Measurements from ENCODE around the gene ERFE. TPM values are rescaled to one million over a fixed set of nuclear protein-coding genes. Genes with fewer than 3 reads are reported as not detected.

Gene ERFE
- total and polyA plus RNA-seq, 12 donors: 0.10 to 0.36 (median 0.11) TPM; not detected in 9

DNA sequence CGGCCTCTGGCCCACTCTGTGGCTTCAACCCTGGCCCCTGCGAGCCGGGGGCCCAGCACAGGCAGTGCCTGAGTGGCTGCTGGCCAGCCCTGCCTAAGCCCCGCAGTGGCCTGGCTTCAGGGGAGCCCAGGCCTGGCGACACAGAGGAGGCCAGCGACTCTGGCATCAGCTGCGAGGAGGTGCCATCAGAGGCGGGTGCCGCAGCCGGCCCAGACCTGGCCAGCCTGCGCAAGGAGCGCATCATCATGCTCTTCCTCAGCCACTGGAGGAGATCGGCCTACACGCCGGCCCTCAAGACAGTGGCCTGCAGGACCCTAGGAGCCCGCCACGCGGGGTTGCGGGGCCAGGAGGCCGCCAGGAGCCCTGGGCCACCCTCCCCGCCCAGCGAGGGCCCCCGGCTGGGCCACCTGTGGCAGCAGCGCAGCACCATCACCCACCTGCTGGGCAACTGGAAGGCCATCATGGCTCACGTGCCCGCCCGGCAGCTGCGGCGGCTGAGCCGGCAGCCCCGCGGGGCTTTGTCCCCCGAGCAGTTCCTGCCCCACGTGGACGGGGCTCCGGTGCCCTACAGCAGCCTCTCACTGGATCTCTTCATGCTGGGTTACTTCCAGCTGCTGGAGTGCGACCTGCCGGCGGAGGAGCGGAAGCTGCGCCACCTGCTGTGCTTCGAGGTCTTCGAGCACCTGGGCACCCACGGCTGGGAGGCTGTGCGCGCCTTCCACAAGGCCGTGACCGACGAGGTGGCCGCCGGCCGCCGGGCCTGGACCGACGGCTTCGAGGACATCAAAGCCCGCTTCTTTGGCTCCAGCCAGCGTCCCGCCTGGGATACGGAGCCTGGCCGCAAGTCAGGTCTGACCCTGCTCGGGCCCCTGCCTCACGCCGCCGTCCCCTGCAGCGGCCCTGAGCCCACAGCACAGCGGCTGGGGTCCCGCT is 27.8 kb upstream of the ERFE start:
- TF ChIP-seq, protein P1, sequence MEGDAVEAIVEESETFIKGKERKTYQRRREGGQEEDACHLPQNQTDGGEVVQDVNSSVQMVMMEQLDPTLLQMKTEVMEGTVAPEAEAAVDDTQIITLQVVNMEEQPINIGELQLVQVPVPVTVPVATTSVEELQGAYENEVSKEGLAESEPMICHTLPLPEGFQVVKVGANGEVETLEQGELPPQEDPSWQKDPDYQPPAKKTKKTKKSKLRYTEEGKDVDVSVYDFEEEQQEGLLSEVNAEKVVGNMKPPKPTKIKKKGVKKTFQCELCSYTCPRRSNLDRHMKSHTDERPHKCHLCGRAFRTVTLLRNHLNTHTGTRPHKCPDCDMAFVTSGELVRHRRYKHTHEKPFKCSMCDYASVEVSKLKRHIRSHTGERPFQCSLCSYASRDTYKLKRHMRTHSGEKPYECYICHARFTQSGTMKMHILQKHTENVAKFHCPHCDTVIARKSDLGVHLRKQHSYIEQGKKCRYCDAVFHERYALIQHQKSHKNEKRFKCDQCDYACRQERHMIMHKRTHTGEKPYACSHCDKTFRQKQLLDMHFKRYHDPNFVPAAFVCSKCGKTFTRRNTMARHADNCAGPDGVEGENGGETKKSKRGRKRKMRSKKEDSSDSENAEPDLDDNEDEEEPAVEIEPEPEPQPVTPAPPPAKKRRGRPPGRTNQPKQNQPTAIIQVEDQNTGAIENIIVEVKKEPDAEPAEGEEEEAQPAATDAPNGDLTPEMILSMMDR (IDR thresholded peaks at IDR 0.05): no peak
- TF ChIP-seq POLR2A (IDR thresholded peaks at IDR 0.05): no peak
- Histone ChIP-seq H3K27ac (no peak overlapping the region), H3K9me3 (replicated peaks in 1 of 3) (no peaks in the 10 kb centered on the region), H3K36me3 (replicated peaks in 1 of 2) (no peaks in the 10 kb centered on the region), H3K4me1 (replicated peaks in 1 of 2) (no peaks in the 10 kb centered on the region), H3K27me3 (no peaks in the 10 kb centered on the region), H3K4me3 (no peak overlapping the region)
- WGBS, 4 donors: 88 to 90% (median 89%) methylated on average over 7 to 68 of the region's 68 CpGs
- intact Hi-C loops (cut with DNase I): no loop called here
- DNase-seq: no peak

DNA sequence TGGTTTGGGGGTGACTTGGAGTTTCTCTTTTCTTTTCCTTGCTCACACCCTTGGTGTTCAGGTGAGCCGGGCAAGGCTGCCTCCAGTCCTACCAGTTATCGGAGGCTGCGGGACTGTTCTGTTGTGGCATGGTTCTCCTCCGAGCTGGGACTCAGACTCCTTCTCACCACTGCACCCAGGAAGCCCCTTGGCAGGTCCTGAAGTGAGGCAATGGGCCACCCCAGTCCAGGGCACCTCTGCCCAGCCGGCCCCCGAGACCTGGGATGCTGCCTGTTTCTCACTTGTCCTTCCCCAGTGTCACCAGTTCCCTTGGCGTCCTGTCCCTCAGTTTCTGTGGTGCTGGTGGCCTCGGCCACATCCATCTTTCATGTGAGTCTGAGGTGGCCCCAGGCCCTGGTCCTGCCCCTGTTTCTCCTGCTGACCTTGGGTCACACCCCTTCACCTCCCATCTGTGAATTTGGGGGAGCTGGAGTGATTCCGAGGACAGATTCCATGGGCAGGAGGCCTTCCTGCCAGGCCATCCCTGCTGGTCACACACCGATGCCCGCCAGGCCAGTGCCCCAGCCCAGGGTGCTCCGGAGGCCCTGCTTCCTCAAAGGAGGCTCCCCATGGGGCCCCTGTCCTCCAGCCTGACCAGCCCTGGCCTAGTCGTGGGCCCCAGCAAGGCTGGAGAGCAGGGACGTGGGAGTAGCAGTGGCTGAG is 26.9 kb upstream of the ERFE start:
- H3K27me3 ChIP-seq: no peaks in the 10 kb centered on the region
- H3K4me3 ChIP-seq: no peak overlapping the region
- 79 to 91% (median 87%) methylated on average over 11 to 14 of the region's 14 CpGs for WGBS, 4 donors
- no peak overlapping the region for H3K27ac ChIP-seq
- intact Hi-C loops (cut with DNase I): no loop called here
- no peaks in the 10 kb centered on the region for H3K9me3 ChIP-seq (replicated peaks in 1 of 3)
- no peaks in the 10 kb centered on the region for H3K36me3 ChIP-seq (replicated peaks in 1 of 2)
- H3K4me1 ChIP-seq (replicated peaks in 1 of 2): no peaks in the 10 kb centered on the region
- TF ChIP-seq, protein P1 (IDR thresholded peaks at IDR 0.05): no peak
- TF ChIP-seq POLR2A (IDR thresholded peaks at IDR 0.05): no peak
- DNase-seq: no peak

DNA sequence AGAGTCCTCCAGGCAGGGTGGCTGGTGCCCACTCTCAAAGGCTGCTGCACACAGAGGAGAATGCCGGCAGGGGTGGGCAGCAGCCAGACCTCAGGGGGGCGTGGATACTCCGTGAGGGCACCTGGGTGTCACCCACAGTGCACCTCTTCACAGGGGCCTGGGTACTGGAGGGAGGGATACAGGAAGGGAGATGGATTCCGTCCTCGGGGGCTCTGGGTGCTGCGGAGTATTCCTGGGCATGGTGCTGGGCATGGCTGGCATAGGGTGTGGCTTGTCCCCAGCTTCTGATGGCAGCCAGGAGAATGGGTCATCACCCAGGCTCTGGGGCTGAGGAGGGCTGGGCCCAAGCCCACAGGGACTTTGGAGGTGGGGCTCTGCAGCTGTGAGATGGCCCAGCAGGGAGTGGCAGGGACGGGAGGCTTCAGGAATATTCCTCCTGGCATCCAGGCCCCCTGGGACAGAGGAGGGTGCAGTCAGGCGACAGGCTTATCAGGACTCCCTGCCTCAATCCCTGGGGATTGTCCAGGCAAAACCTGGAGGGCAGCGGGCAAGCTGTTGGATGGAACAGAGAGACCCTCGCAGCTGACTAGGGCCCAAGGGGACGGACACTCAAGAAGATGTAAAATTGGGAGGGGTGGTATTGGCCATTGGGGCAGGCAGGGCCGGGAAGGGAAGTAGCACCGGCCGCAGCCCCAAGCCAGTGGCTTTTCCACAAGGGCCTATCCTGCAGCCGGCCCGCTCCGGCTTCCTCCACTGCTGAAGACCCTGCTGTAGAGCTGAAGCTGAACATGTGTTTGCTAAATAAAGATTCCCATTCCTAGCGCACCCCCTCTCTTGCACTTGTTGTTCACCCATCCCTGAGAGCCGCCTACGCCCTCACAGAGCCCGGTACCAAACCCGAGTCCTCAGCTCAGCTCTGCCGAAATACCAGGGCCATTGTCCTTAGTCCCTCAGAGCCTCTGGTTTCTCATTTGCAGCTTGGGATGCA is 26.0 kb upstream of the ERFE start:
- no peak overlapping the region for H3K27ac ChIP-seq
- 90 to 93% (median 90%) methylated on average over 19 to 23 of the region's 23 CpGs for WGBS, 4 donors
- DNase-seq: no peak
- no peak overlapping the region for H3K4me3 ChIP-seq
- no peaks in the 10 kb centered on the region for H3K36me3 ChIP-seq (replicated peaks in 1 of 2)
- TF ChIP-seq, protein P1 (IDR thresholded peaks at IDR 0.05): no peak
- TF ChIP-seq POLR2A (IDR thresholded peaks at IDR 0.05): no peak
- H3K27me3 ChIP-seq: no peaks in the 10 kb centered on the region
- H3K9me3 ChIP-seq (replicated peaks in 1 of 3): no peaks in the 10 kb centered on the region
- H3K4me1 ChIP-seq (replicated peaks in 1 of 2): no peaks in the 10 kb centered on the region
- intact Hi-C loops (cut with DNase I): no loop called here

All from adrenal gland (tissue), 12 donors.